Esophagus squamous epithelium (tissue), 4 donors: ENCODE results near the gene STK24.

Experiments
- POLR2A ChIP-seq, 4 donors: fragments of 450-650 bp; IDR thresholded peaks; one replicate each; pipeline ENCODE4 v1.6.1; 2017; ENCODE audit warnings: antibody characterized with exemption in 4 of 4, mild to moderate bottlenecking in 4 of 4, moderate library complexity in 3 of 4
- TF ChIP-seq, protein P1 (sequence below), 6 experiments: fragments of 450-650 bp in 4 of 6; fragments of 200-600 bp in 2 of 6; sonication (generic) in 2 of 6; IDR thresholded peaks; one replicate each; pipeline ENCODE4 v1.5.1; 2016 to 2019; ENCODE audit warnings: antibody characterized with exemption in 6 of 6, mild to moderate bottlenecking in 4 of 6, moderate library complexity in 4 of 6

- TF ChIP-seq, protein P1, sequence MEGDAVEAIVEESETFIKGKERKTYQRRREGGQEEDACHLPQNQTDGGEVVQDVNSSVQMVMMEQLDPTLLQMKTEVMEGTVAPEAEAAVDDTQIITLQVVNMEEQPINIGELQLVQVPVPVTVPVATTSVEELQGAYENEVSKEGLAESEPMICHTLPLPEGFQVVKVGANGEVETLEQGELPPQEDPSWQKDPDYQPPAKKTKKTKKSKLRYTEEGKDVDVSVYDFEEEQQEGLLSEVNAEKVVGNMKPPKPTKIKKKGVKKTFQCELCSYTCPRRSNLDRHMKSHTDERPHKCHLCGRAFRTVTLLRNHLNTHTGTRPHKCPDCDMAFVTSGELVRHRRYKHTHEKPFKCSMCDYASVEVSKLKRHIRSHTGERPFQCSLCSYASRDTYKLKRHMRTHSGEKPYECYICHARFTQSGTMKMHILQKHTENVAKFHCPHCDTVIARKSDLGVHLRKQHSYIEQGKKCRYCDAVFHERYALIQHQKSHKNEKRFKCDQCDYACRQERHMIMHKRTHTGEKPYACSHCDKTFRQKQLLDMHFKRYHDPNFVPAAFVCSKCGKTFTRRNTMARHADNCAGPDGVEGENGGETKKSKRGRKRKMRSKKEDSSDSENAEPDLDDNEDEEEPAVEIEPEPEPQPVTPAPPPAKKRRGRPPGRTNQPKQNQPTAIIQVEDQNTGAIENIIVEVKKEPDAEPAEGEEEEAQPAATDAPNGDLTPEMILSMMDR (IDR thresholded peaks at IDR 0.05) = no peak
- no peak for TF ChIP-seq POLR2A (IDR thresholded peaks at IDR 0.05)
These were observed 38.0 kb downstream of the STK24 start for GRCh38 chr13:98538876-98539275.
